IPS-20b (cell line): Measurements from ENCODE around the gene SPTBN2.

Experiments used
- H3K27ac ChIP-seq: one replicate; pipeline ENCODE4 v1.5.1; 2013; ENCODE audit warnings: low read length
- H3K27me3 ChIP-seq: 2 replicates; pipeline ENCODE4 v1.6.1; 2013; ENCODE audit warnings: mild to moderate bottlenecking, low read length, inconsistent platforms; ENCODE audit not compliant: insufficient read depth
- H3K36me3 ChIP-seq: 2 replicates; pipeline ENCODE4 v1.6.1; 2013; ENCODE audit warnings: low read depth, mild to moderate bottlenecking, inconsistent platforms, low read length, moderate library complexity; ENCODE audit not compliant: insufficient read depth
- H3K4me1 ChIP-seq: 2 replicates; pipeline ENCODE4 v1.6.1; 2013; ENCODE audit warnings: mild to moderate bottlenecking, control low read depth, inconsistent platforms, low read length, moderate library complexity; ENCODE audit not compliant: insufficient read depth
- H3K4me3 ChIP-seq: 2 replicates; pipeline ENCODE4 v1.5.1; 2013; ENCODE audit warnings: mild to moderate bottlenecking, low read length, inconsistent platforms
- H3K9ac ChIP-seq: 2 replicates; pipeline ENCODE4 v1.6.1; 2013; ENCODE audit warnings: low read depth, mild to moderate bottlenecking, inconsistent platforms, low read length, moderate library complexity
- H3K9me3 ChIP-seq: 2 replicates; pipeline ENCODE4 v1.6.1; 2013; ENCODE audit warnings: mild to moderate bottlenecking, low read depth, low read length, inconsistent platforms; ENCODE audit not compliant: insufficient read depth

The SPTBN2 gene

GRCh38 chr11:66728693-66729385 lies at the start of gene SPTBN2:
Gene SPTBN2, minus strand, starts transcription at chr11:66729216. Its CDS starts 7,976 bp downstream, at chr11:66721240.
- Histone ChIP-seq H3K4me3 (peak within 1 kb of the TSS; percentile 81), H3K27ac (no peak within 1 kb of the TSS), H3K4me1 (peaks cover 21% of the 10 kb centered on the region), H3K36me3 (0 out of 2 replicates have a peak, but pooled peaks cover 5% of the 10 kb centered on the region), H3K27me3 (peaks cover 58% of the 10 kb centered on the region), H3K9ac (peak within 1 kb of the TSS; percentile 54; the same call in 1 of the 2 replicates), H3K9me3 (no peaks in the 10 kb centered on the region)

DNA sequence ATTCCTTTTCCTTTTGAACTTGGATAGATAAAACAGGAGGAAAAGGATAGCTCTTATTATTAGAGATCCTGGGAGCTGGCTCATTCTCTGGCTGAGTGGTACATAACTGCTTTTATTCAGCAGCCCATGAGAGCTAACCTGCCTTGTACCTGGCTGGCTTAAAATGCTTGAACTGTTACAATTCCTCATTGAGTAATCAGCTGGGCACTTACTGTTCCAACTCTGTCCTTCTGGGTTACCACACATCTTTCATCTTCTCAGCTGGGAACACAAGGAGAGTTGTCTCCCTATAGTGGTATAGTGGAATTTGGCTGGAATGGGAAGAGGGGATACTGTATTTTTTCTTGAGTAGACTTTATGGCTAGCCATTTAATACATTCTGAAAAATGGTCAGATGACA lies 39.8 kb upstream of the SPTBN2 start:
- H3K9ac ChIP-seq = no peak overlapping the region
- no peak overlapping the region for H3K4me3 ChIP-seq
- H3K4me1 ChIP-seq = no peaks in the 10 kb centered on the region
- no peaks in the 10 kb centered on the region for H3K27me3 ChIP-seq
- no peaks in the 10 kb centered on the region for H3K36me3 ChIP-seq
- no peak overlapping the region for H3K27ac ChIP-seq
- no peaks in the 10 kb centered on the region for H3K9me3 ChIP-seq

GRCh38 chr11:66768088-66768521 lies 39.1 kb upstream of the SPTBN2 start:
- Histone ChIP-seq H3K27ac (no peak overlapping the region), H3K36me3 (0 out of 2 replicates have a peak, but pooled peaks cover under 1% of the 10 kb centered on the region), H3K27me3 (no peaks in the 10 kb centered on the region), H3K9me3 (no peaks in the 10 kb centered on the region), H3K4me3 (no peak overlapping the region), H3K4me1 (no peaks in the 10 kb centered on the region), H3K9ac (no peak overlapping the region)

DNA sequence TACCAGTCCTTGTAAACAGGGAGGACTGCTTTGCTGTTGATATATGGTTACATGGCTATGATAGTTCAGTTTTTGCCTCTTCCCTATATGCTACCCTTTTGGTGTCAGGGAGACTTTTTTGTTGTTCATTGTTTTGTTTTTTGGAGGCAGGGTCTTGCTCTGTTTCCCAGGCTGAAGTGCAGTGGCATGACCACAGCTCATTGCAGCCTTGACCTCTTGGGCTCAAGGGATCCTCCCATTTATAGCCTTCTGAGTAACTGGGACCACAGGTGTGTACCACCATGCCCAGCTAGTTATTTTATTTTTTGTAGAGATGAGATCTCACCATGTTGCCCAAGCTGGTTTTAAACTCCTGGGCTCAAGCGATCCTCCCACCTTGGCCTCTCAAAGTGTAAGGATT lies 38.6 kb upstream of the SPTBN2 start:
- H3K27me3 ChIP-seq = no peaks in the 10 kb centered on the region
- H3K4me1 ChIP-seq = no peaks in the 10 kb centered on the region
- H3K9me3 ChIP-seq = no peaks in the 10 kb centered on the region
- no peak overlapping the region for H3K27ac ChIP-seq
- no peak overlapping the region for H3K4me3 ChIP-seq
- peaks cover 5% of the 10 kb centered on the region; the same call in 1 of the 2 replicates for H3K36me3 ChIP-seq
- H3K9ac ChIP-seq = no peak overlapping the region

- H3K36me3 ChIP-seq = peaks cover 10% of the 10 kb centered on the region
- no peaks in the 10 kb centered on the region for H3K4me1 ChIP-seq
- H3K9ac ChIP-seq = no peak overlapping the region
- H3K27ac ChIP-seq = no peak overlapping the region
- H3K27me3 ChIP-seq = no peaks in the 10 kb centered on the region
- H3K9me3 ChIP-seq = no peaks in the 10 kb centered on the region
- H3K4me3 ChIP-seq = no peak overlapping the region
Measured at GRCh38 chr11:66766681-66767080, 37.7 kb upstream of the SPTBN2 start.

GRCh38 chr11:66762088-66762487 lies 33.1 kb upstream of the SPTBN2 start:
- no peaks in the 10 kb centered on the region for H3K9me3 ChIP-seq
- no peaks in the 10 kb centered on the region for H3K27me3 ChIP-seq
- H3K4me3 ChIP-seq = no peak overlapping the region
- no peaks in the 10 kb centered on the region for H3K4me1 ChIP-seq
- H3K9ac ChIP-seq = no peak overlapping the region
- H3K27ac ChIP-seq = no peak overlapping the region
- H3K36me3 ChIP-seq = peaks cover 24% of the 10 kb centered on the region

GRCh38 chr11:66752148-66752547 lies 23.1 kb upstream of the SPTBN2 start:
- no peaks in the 10 kb centered on the region for H3K4me1 ChIP-seq
- H3K36me3 ChIP-seq = no peaks in the 10 kb centered on the region
- H3K27me3 ChIP-seq = no peaks in the 10 kb centered on the region
- H3K4me3 ChIP-seq = no peak overlapping the region
- no peaks in the 10 kb centered on the region for H3K9me3 ChIP-seq
- H3K27ac ChIP-seq = no peak overlapping the region
- H3K9ac ChIP-seq = no peak overlapping the region

DNA sequence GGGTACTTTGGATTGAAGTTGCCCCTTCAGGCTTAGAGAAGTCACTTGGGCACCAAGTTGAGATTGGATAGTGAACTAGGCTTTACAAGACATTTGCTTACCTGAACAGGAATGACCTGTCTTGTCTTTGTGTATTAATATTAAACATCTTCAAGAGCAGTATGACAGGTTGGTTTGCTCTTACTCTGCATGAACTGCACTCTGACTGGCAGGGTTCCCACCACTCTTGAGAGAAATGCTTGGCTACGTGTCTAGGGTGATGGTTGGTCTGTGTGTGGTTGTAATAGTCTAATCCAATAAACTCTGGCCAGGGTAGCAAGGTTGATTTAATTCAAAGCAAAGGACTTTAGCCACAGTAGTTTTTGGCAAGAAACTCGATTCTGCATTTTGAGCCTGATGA lies 20.1 kb upstream of the SPTBN2 start:
- H3K4me3 ChIP-seq = no peak overlapping the region
- H3K27ac ChIP-seq = no peak overlapping the region
- H3K36me3 ChIP-seq = no peaks in the 10 kb centered on the region
- no peak overlapping the region for H3K9ac ChIP-seq
- H3K4me1 ChIP-seq = no peaks in the 10 kb centered on the region
- no peaks in the 10 kb centered on the region for H3K27me3 ChIP-seq
- H3K9me3 ChIP-seq = no peaks in the 10 kb centered on the region

- H3K27me3 ChIP-seq = no peaks in the 10 kb centered on the region
- H3K9me3 ChIP-seq = no peaks in the 10 kb centered on the region
- H3K4me3 ChIP-seq = no peak overlapping the region
- H3K27ac ChIP-seq = no peak overlapping the region
- H3K36me3 ChIP-seq = no peaks in the 10 kb centered on the region
- no peak overlapping the region for H3K9ac ChIP-seq
- H3K4me1 ChIP-seq = no peaks in the 10 kb centered on the region
Measured at GRCh38 chr11:66747480-66747879, 18.5 kb upstream of the SPTBN2 start.

DNA sequence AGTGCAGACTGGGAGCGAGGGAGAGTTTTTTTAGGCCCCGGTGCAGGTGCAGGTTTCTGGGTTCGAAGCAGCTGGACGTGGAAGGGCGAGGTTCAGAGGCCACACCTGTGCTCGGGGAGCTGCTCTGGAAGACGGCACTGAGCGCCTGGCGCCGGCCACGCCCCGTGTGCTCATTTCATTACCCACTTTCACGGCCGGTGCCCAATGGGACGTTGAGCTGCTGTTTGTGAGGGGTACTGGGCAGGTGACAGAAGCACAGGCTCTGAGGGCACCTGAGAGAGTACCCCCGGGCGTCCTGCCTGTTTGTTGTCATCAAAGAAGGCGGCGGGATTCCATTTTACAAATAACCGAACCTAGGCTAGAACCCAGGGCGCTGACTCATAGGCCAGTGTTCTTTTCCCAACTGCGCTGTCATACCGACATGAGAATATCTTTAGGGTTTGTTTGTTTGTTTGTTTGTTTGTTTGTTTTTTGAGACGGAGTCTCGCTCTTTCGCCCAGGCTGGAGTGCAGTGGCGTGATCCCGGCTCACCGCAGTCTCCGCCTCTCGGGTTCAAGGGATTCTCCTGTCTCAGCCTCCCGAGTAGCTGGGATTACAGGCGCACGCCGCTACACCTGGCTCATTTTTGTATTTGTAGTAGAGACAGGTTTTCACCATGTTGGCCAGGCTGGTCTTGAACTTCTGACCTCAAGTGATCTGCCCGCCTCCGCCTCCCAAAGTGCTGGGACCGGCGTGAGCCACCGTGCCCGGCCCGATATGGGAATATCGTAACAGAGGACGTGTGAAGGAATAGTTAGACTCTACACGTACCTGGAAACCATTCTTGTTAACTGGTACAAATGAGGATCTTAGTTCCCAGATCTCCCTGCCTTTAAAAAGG lies 16.6 kb upstream of the SPTBN2 start:
- peak overlapping the region; percentile 87 for H3K4me3 ChIP-seq
- no peaks in the 10 kb centered on the region for H3K27me3 ChIP-seq
- no peaks in the 10 kb centered on the region for H3K36me3 ChIP-seq
- no peak overlapping the region for H3K27ac ChIP-seq
- H3K4me1 ChIP-seq = no peaks in the 10 kb centered on the region
- H3K9me3 ChIP-seq = no peaks in the 10 kb centered on the region
- H3K9ac ChIP-seq = no peak overlapping the region; the same call in 1 of the 2 replicates

DNA sequence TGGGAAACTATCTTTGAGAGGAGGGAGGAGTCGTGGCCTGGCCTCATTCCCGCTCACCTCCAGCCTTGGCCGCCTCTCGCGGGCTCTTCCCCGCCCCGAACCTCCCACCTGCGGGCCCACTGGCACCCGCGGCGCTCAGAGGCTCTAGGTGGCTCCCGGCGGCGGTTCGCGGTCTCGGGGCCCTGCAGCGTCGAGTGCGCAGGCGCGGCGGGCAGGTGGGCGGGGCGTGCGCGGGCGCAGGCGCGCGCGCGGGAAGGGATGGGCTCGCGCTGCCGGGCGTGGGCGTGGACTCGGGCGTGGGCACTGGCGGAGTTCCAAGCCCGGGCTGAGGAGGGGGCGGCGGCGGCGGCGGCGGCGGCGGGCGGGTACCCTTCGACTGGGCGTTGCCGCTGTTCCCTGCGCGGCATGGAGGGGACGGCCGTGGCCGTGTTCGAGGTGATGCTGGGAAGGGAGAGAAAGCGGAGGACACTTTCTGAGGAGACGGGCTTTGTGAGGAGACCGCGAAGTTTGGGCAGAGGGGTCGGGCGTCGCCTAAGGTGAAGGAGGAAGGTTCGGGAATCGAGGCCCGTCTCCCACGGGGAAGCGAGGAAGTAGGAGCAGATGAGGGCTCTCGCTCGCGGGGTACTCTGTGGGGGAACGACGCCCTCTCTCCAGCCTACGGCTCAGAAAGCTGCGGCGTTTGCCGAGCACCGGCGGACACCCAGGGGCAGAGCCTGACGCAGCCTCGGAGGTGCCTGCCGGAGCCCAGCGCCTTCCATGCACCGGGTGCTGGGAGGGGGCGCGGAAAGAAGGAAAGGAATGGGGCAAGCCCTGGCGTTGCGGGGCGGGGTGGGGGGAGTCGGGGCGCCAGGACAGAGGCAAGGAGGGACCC lies 15.7 kb upstream of the SPTBN2 start:
- H3K4me3 ChIP-seq = peak overlapping the region; percentile 87
- no peaks in the 10 kb centered on the region for H3K27me3 ChIP-seq
- H3K9ac ChIP-seq = peak overlapping the region; percentile 83
- H3K36me3 ChIP-seq = no peaks in the 10 kb centered on the region
- no peaks in the 10 kb centered on the region for H3K9me3 ChIP-seq
- H3K4me1 ChIP-seq = no peaks in the 10 kb centered on the region
- no peak overlapping the region for H3K27ac ChIP-seq
